ENCODE data around the gene CHST14.

The CHST14 gene

GRCh38 chr15:40463886-40464545 is 6.8 kb upstream of the CHST14 start:
- no peak overlapping the region for H3K4me3 ChIP-seq (ENCODE audit: low read depth, low read length)
- no peaks in the 10 kb centered on the region; the same call in 1 of the 2 replicates for H3K36me3 ChIP-seq (ENCODE audit: insufficient read depth, low read length)

GRCh38 chr15:40464595-40465185 is 6.1 kb upstream of the CHST14 start:
- H3K36me3 ChIP-seq (ENCODE audit: insufficient read depth, low read length) = no peaks in the 10 kb centered on the region; the same call in 1 of the 2 replicates
- H3K4me1 ChIP-seq (ENCODE audit: control insufficient read depth, insufficient read depth, low read length, unreplicated experiment) = peaks cover 3% of the 10 kb centered on the region
- H2AFZ ChIP-seq (ENCODE audit: low read length, unreplicated experiment) = no peak overlapping the region
- no peak overlapping the region for H3K27ac ChIP-seq (ENCODE audit: low read depth, low read length)
- no peak overlapping the region for H3K4me3 ChIP-seq (ENCODE audit: low read depth, low read length)
- no peaks in the 10 kb centered on the region for H3K27me3 ChIP-seq (ENCODE audit: insufficient read depth, low read length)
- no peaks in the 10 kb centered on the region for H3K79me2 ChIP-seq (ENCODE audit: control insufficient read depth, insufficient read depth, low read length, unreplicated experiment)

More at GRCh38 chr15:40463886-40464545, 6.8 kb upstream of the CHST14 start:
- no peaks in the 10 kb centered on the region for H3K79me2 ChIP-seq (ENCODE audit: control insufficient read depth, insufficient read depth, low read length, unreplicated experiment)
- H3K27ac ChIP-seq (ENCODE audit: low read depth, low read length) = no peak overlapping the region
- no peaks in the 10 kb centered on the region for H3K27me3 ChIP-seq (ENCODE audit: insufficient read depth, low read length)
- H2AFZ ChIP-seq (ENCODE audit: low read length, unreplicated experiment) = no peak overlapping the region
- no peaks in the 10 kb centered on the region for H3K4me1 ChIP-seq (ENCODE audit: control insufficient read depth, insufficient read depth, low read length, unreplicated experiment)

- Histone ChIP-seq H3K79me2 (ENCODE audit: control insufficient read depth, insufficient read depth, low read length, unreplicated experiment) (no peaks in the 10 kb centered on the region), H3K27ac (ENCODE audit: low read depth, low read length) (no peak overlapping the region), H3K36me3 (ENCODE audit: insufficient read depth, low read length) (no peaks in the 10 kb centered on the region; the same call in 1 of the 2 replicates), H3K27me3 (ENCODE audit: insufficient read depth, low read length) (no peaks in the 10 kb centered on the region), H3K4me3 (ENCODE audit: low read depth, low read length) (no peak overlapping the region), H3K4me1 (ENCODE audit: control insufficient read depth, insufficient read depth, low read length, unreplicated experiment) (peaks cover 11% of the 10 kb centered on the region), H2AFZ (ENCODE audit: low read length, unreplicated experiment) (no peak overlapping the region)
These were observed 4.8 kb upstream of the CHST14 start for GRCh38 chr15:40465939-40466338.

- H3K4me3 ChIP-seq (ENCODE audit: low read depth, low read length) = no peak overlapping the region
- H3K27me3 ChIP-seq (ENCODE audit: insufficient read depth, low read length) = no peaks in the 10 kb centered on the region
- no peak overlapping the region for H3K27ac ChIP-seq (ENCODE audit: low read depth, low read length)
- peaks cover 12% of the 10 kb centered on the region for H3K4me1 ChIP-seq (ENCODE audit: control insufficient read depth, insufficient read depth, low read length, unreplicated experiment)
- H3K36me3 ChIP-seq (ENCODE audit: insufficient read depth, low read length) = no peaks in the 10 kb centered on the region; the same call in 1 of the 2 replicates
- no peaks in the 10 kb centered on the region for H3K79me2 ChIP-seq (ENCODE audit: control insufficient read depth, insufficient read depth, low read length, unreplicated experiment)
- H2AFZ ChIP-seq (ENCODE audit: low read length, unreplicated experiment) = no peak overlapping the region
These were observed 4.1 kb upstream of the CHST14 start for GRCh38 chr15:40466426-40467260.

GRCh38 chr15:40467261-40467615 is 3.5 kb upstream of the CHST14 start:
- Histone ChIP-seq H3K4me3 (ENCODE audit: low read depth, low read length) (no peak overlapping the region), H3K4me1 (ENCODE audit: control insufficient read depth, insufficient read depth, low read length, unreplicated experiment) (peaks cover 18% of the 10 kb centered on the region), H3K79me2 (ENCODE audit: control insufficient read depth, insufficient read depth, low read length, unreplicated experiment) (peaks cover under 1% of the 10 kb centered on the region), H2AFZ (ENCODE audit: low read length, unreplicated experiment) (no peak overlapping the region), H3K27ac (ENCODE audit: low read depth, low read length) (no peak overlapping the region), H3K27me3 (ENCODE audit: insufficient read depth, low read length) (no peaks in the 10 kb centered on the region), H3K36me3 (ENCODE audit: insufficient read depth, low read length) (no peaks in the 10 kb centered on the region; the same call in 1 of the 2 replicates)

- H3K4me3 ChIP-seq (ENCODE audit: low read depth, low read length) = no peak overlapping the region
- H3K27me3 ChIP-seq (ENCODE audit: insufficient read depth, low read length) = no peaks in the 10 kb centered on the region
- H3K36me3 ChIP-seq (ENCODE audit: insufficient read depth, low read length) = no peaks in the 10 kb centered on the region; the same call in 1 of the 2 replicates
- no peak overlapping the region for H2AFZ ChIP-seq (ENCODE audit: low read length, unreplicated experiment)
- peaks cover 18% of the 10 kb centered on the region for H3K4me1 ChIP-seq (ENCODE audit: control insufficient read depth, insufficient read depth, low read length, unreplicated experiment)
- H3K79me2 ChIP-seq (ENCODE audit: control insufficient read depth, insufficient read depth, low read length, unreplicated experiment) = peaks cover 6% of the 10 kb centered on the region
- H3K27ac ChIP-seq (ENCODE audit: low read depth, low read length) = no peak overlapping the region
These were observed 1.9 kb upstream of the CHST14 start for GRCh38 chr15:40468898-40469331.

GRCh38 chr15:40469776-40470390 is 901 bp upstream of the CHST14 start:
- H3K4me1 ChIP-seq (ENCODE audit: control insufficient read depth, insufficient read depth, low read length, unreplicated experiment) = peaks cover 18% of the 10 kb centered on the region
- H3K27me3 ChIP-seq (ENCODE audit: insufficient read depth, low read length) = no peaks in the 10 kb centered on the region
- no peaks in the 10 kb centered on the region; the same call in 1 of the 2 replicates for H3K36me3 ChIP-seq (ENCODE audit: insufficient read depth, low read length)
- peak overlapping the region; percentile 21 for H3K27ac ChIP-seq (ENCODE audit: low read depth, low read length)
- peak overlapping the region; percentile 86; the same call in 1 of the 2 replicates for H3K4me3 ChIP-seq (ENCODE audit: low read depth, low read length)
- H3K79me2 ChIP-seq (ENCODE audit: control insufficient read depth, insufficient read depth, low read length, unreplicated experiment) = peaks cover 6% of the 10 kb centered on the region
- no peak overlapping the region for H2AFZ ChIP-seq (ENCODE audit: low read length, unreplicated experiment)

- peak overlapping the region; percentile 86 for H3K4me3 ChIP-seq (ENCODE audit: low read depth, low read length)
- peak overlapping the region; percentile 47 for H2AFZ ChIP-seq (ENCODE audit: low read length, unreplicated experiment)
- no peaks in the 10 kb centered on the region for H3K36me3 ChIP-seq (ENCODE audit: insufficient read depth, low read length)
- no peak overlapping the region for H3K27ac ChIP-seq (ENCODE audit: low read depth, low read length)
- H3K79me2 ChIP-seq (ENCODE audit: control insufficient read depth, insufficient read depth, low read length, unreplicated experiment) = peaks cover 6% of the 10 kb centered on the region
- H3K27me3 ChIP-seq (ENCODE audit: insufficient read depth, low read length) = no peaks in the 10 kb centered on the region
- peaks cover 18% of the 10 kb centered on the region for H3K4me1 ChIP-seq (ENCODE audit: control insufficient read depth, insufficient read depth, low read length, unreplicated experiment)
These were observed 472 bp downstream of the CHST14 start for GRCh38 chr15:40471105-40471807.

GRCh38 chr15:40471808-40472150 is 995 bp downstream of the CHST14 start:
- Histone ChIP-seq H3K27ac (ENCODE audit: low read depth, low read length) (no peak overlapping the region), H3K4me1 (ENCODE audit: control insufficient read depth, insufficient read depth, low read length, unreplicated experiment) (peaks cover 18% of the 10 kb centered on the region), H2AFZ (ENCODE audit: low read length, unreplicated experiment) (peak overlapping the region; percentile 47), H3K27me3 (ENCODE audit: insufficient read depth, low read length) (no peaks in the 10 kb centered on the region), H3K4me3 (ENCODE audit: low read depth, low read length) (peak overlapping the region; percentile 86), H3K79me2 (ENCODE audit: control insufficient read depth, insufficient read depth, low read length, unreplicated experiment) (peaks cover 6% of the 10 kb centered on the region), H3K36me3 (ENCODE audit: insufficient read depth, low read length) (no peaks in the 10 kb centered on the region)

- H2AFZ ChIP-seq (ENCODE audit: low read length, unreplicated experiment) = no peak overlapping the region
- H3K4me3 ChIP-seq (ENCODE audit: low read depth, low read length) = peak overlapping the region; percentile 86
- no peaks in the 10 kb centered on the region for H3K27me3 ChIP-seq (ENCODE audit: insufficient read depth, low read length)
- H3K4me1 ChIP-seq (ENCODE audit: control insufficient read depth, insufficient read depth, low read length, unreplicated experiment) = peaks cover 18% of the 10 kb centered on the region
- H3K36me3 ChIP-seq (ENCODE audit: insufficient read depth, low read length) = no peaks in the 10 kb centered on the region
- no peak overlapping the region for H3K27ac ChIP-seq (ENCODE audit: low read depth, low read length)
- H3K79me2 ChIP-seq (ENCODE audit: control insufficient read depth, insufficient read depth, low read length, unreplicated experiment) = peaks cover 6% of the 10 kb centered on the region
These were observed 1.5 kb downstream of the CHST14 start for GRCh38 chr15:40472171-40472727.

Data from ACC112 (cell line).